Measurements from ENCODE around the gene MERTK. TPM values are rescaled to one million over a fixed set of nuclear protein-coding genes. Genes with fewer than 3 reads are reported as not detected.

The MERTK gene
- polyA plus RNA-seq, 1 of the 3 experiments (the other 2 are of a cell fraction), result 9.6 TPM

DNA sequence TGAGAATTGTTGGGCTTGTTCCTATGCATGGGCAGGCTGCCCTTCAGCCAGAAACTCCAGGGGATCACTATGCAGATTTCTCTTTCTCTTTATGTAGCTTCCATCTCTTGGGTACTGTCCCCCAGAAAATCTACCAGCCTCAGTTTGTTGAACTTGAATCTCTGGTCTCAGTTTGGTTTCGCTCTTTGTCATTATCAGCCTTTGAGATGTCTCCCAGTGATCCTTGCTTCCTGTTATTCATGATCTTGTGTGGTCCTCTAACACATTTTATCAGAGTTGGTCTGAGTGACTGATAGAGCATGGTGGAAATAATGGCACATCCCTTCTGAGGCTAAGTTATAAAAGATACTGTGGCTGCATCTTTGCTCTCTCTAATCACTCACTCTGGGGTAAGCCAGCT, 164.5 kb downstream of the MERTK start:
- peaks cover 74% of the 10 kb centered on the region for H3K79me2 ChIP-seq (ENCODE audit: insufficient read depth)
- peaks cover 39 to 70% of the 10 kb centered on the region in 2 experiments for H3K36me3 ChIP-seq (replicated peaks in 1 of 2; ENCODE audit: control insufficient read depth in 1 of 2, insufficient read depth in 2 of 2, low read length in 1 of 2)
- no peak overlapping the region for H3K9ac ChIP-seq
- POLR2A ChIA-PET, result no interaction called here
- TF ChIP-seq, protein P1, sequence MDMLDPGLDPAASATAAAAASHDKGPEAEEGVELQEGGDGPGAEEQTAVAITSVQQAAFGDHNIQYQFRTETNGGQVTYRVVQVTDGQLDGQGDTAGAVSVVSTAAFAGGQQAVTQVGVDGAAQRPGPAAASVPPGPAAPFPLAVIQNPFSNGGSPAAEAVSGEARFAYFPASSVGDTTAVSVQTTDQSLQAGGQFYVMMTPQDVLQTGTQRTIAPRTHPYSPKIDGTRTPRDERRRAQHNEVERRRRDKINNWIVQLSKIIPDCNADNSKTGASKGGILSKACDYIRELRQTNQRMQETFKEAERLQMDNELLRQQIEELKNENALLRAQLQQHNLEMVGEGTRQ (IDR thresholded peaks at IDR 0.05; ENCODE audit: borderline replicate concordance, low read depth, low read length), result no peak
- TF ChIP-seq TEAD4 (IDR thresholded peaks at IDR 0.05; ENCODE audit: borderline replicate concordance, insufficient read depth), result no peak
- no peak for TF ChIP-seq TAF1 (IDR thresholded peaks at IDR 0.05; ENCODE audit: borderline replicate concordance, low read depth, low read length)
- no peak for TF ChIP-seq RFX5 (IDR thresholded peaks at IDR 0.05; ENCODE audit: low read length)
- TF ChIP-seq JUND (IDR thresholded peaks at IDR 0.05), result no peak
- no peak for TF ChIP-seq FOSL2 (IDR thresholded peaks at IDR 0.05; ENCODE audit: borderline replicate concordance, low read depth)
- TF ChIP-seq GATA2 (CRISPR knock-in tag; IDR thresholded peaks at IDR 0.05), result no peak
- TF ChIP-seq GABPA (IDR thresholded peaks at IDR 0.05; ENCODE audit: low read depth), result no peak
- no peak for TF ChIP-seq NFIC (IDR thresholded peaks at IDR 0.05; ENCODE audit: borderline replicate concordance)
- TF ChIP-seq, protein P2, sequence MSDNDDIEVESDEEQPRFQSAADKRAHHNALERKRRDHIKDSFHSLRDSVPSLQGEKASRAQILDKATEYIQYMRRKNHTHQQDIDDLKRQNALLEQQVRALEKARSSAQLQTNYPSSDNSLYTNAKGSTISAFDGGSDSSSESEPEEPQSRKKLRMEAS (IDR thresholded peaks at IDR 0.05; ENCODE audit: low read depth), result no peak
- no peak for TF ChIP-seq SMC3 (IDR thresholded peaks at IDR 0.05; ENCODE audit: low read depth, low read length)
- TF ChIP-seq, protein P3, sequence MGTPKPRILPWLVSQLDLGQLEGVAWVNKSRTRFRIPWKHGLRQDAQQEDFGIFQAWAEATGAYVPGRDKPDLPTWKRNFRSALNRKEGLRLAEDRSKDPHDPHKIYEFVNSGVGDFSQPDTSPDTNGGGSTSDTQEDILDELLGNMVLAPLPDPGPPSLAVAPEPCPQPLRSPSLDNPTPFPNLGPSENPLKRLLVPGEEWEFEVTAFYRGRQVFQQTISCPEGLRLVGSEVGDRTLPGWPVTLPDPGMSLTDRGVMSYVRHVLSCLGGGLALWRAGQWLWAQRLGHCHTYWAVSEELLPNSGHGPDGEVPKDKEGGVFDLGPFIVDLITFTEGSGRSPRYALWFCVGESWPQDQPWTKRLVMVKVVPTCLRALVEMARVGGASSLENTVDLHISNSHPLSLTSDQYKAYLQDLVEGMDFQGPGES (IDR thresholded peaks at IDR 0.05; ENCODE audit: low read depth, low read length), result no peak
- no peak for TF ChIP-seq YY1 (IDR thresholded peaks at IDR 0.05; ENCODE audit: low read depth)
- no peak for TF ChIP-seq RXRA (IDR thresholded peaks at IDR 0.05; ENCODE audit: borderline replicate concordance, low read depth)
- no peak for TF ChIP-seq RCOR1 (IDR thresholded peaks at IDR 0.05; ENCODE audit: low read length)
- TF ChIP-seq RAD21 (IDR thresholded peaks at IDR 0.05; ENCODE audit: low read length), result no peak
- TF ChIP-seq, protein P4, sequence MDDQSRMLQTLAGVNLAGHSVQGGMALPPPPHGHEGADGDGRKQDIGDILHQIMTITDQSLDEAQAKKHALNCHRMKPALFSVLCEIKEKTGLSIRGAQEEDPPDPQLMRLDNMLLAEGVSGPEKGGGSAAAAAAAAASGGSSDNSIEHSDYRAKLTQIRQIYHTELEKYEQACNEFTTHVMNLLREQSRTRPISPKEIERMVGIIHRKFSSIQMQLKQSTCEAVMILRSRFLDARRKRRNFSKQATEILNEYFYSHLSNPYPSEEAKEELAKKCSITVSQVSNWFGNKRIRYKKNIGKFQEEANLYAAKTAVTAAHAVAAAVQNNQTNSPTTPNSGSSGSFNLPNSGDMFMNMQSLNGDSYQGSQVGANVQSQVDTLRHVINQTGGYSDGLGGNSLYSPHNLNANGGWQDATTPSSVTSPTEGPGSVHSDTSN (IDR thresholded peaks at IDR 0.05), result no peak
- no peak for TF ChIP-seq TCF12 (IDR thresholded peaks at IDR 0.05)
- TF ChIP-seq, protein P5, sequence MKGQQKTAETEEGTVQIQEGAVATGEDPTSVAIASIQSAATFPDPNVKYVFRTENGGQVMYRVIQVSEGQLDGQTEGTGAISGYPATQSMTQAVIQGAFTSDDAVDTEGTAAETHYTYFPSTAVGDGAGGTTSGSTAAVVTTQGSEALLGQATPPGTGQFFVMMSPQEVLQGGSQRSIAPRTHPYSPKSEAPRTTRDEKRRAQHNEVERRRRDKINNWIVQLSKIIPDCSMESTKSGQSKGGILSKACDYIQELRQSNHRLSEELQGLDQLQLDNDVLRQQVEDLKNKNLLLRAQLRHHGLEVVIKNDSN (IDR thresholded peaks at IDR 0.05; ENCODE audit: borderline replicate concordance, low read depth), result no peak
- TF ChIP-seq, protein P6, sequence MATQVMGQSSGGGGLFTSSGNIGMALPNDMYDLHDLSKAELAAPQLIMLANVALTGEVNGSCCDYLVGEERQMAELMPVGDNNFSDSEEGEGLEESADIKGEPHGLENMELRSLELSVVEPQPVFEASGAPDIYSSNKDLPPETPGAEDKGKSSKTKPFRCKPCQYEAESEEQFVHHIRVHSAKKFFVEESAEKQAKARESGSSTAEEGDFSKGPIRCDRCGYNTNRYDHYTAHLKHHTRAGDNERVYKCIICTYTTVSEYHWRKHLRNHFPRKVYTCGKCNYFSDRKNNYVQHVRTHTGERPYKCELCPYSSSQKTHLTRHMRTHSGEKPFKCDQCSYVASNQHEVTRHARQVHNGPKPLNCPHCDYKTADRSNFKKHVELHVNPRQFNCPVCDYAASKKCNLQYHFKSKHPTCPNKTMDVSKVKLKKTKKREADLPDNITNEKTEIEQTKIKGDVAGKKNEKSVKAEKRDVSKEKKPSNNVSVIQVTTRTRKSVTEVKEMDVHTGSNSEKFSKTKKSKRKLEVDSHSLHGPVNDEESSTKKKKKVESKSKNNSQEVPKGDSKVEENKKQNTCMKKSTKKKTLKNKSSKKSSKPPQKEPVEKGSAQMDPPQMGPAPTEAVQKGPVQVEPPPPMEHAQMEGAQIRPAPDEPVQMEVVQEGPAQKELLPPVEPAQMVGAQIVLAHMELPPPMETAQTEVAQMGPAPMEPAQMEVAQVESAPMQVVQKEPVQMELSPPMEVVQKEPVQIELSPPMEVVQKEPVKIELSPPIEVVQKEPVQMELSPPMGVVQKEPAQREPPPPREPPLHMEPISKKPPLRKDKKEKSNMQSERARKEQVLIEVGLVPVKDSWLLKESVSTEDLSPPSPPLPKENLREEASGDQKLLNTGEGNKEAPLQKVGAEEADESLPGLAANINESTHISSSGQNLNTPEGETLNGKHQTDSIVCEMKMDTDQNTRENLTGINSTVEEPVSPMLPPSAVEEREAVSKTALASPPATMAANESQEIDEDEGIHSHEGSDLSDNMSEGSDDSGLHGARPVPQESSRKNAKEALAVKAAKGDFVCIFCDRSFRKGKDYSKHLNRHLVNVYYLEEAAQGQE (IDR thresholded peaks at IDR 0.05; ENCODE audit: low read depth, low read length), result no peak
- no peak overlapping the region for H3K4me3 ChIP-seq (ENCODE audit: low read depth in 2 of 2, low read length in 1 of 2)
- H3K9me2 ChIP-seq, result no peaks in the 10 kb centered on the region
- CTCF ChIA-PET, result interaction anchor here (1.0 to 1.1 kb wide), 2 partner anchors 59 to 173 kb away, joined by 3 read pairs; no protein-coding TSS in a partner anchor
- no peak overlapping the region for H2AFZ ChIP-seq (ENCODE audit: low read depth)
- no peaks in the 10 kb centered on the region for H3K9me3 ChIP-seq
- peaks cover 23% of the 10 kb centered on the region for H3F3A ChIP-seq (replicated peaks; ENCODE audit: insufficient read depth)
- no peak overlapping the region for H3K4me2 ChIP-seq
- no peaks in the 10 kb centered on the region for H3K27me3 ChIP-seq (ENCODE audit: insufficient read depth)
- H4K20me1 ChIP-seq (ENCODE audit: insufficient read depth), result no peaks in the 10 kb centered on the region; the same call in 1 of the 2 replicates
- peaks cover 3 to 15% of the 10 kb centered on the region in 2 experiments; a peak in 2 of 4 replicates for H3K4me1 ChIP-seq (ENCODE audit: control insufficient read depth in 1 of 2, insufficient read depth in 2 of 2, low read depth in 1 of 2, low read length in 1 of 2)
- WGBS (ENCODE audit: low lambda C conversion rate), result 95% methylated on average over 1 of the region's 1 CpG
- DNase-seq, result no peak
- no peak overlapping the region for H3K27ac ChIP-seq (ENCODE audit: low read depth in 2 of 2, low read length in 1 of 2)

All from SK-N-SH (cell line).